NCI-H2227 (cell line): ENCODE results near the gene MOV10.
"Not testable (repeated sequence)": the region's sequence is repeated elsewhere in the genome, so short reads cannot be mapped to it uniquely, and the experiment has no call there.

ENCODE experiments used
- DNase-seq: peaks from one replicate; lab custom pipeline; 2025; ENCODE audit not compliant: unreplicated experiment; lab: John Stamatoyannopoulos, UW

MOV10 gene

DNA sequence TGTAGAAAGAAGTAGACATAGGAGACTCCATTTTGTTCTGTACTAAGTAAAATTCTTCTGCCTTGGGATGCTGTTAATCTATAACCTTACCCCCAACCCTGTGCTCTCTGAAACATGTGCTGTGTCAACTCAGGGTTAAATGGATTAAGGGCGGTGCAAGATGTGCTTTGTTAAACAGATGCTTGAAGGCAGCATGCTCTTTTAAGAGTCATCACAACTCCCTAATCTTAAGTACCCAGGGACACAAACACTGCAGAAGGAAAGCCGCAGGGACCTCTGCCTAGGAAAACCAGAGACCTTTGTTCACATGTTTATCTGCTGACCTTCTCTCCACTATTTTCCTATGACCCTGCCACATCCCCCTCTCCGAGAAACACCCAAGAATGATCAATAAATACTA lies 54.6 kb downstream of the MOV10 start:
- DNase-seq: not testable (repeated sequence)

DNA sequence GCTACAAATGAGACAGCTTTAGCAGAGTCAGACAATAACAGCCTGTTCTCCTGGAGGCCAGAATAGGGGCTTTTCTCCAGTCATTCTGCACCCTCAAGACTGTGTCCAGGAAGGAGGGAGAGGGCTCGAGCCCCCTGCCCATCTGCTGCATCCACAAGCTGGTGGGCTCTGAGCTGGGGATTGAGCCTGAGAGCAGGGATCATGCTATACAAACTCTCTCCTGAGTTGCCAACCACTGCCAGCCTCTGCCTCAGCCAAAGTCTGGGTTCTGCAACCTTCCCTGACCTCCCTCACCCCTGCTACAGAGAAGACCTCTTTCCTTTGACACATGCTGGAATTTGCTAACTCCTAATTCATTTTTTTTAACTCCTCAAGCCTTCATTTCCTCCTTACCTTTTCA lies 55.5 kb downstream of the MOV10 start:
- DNase-seq: no peak

DNA sequence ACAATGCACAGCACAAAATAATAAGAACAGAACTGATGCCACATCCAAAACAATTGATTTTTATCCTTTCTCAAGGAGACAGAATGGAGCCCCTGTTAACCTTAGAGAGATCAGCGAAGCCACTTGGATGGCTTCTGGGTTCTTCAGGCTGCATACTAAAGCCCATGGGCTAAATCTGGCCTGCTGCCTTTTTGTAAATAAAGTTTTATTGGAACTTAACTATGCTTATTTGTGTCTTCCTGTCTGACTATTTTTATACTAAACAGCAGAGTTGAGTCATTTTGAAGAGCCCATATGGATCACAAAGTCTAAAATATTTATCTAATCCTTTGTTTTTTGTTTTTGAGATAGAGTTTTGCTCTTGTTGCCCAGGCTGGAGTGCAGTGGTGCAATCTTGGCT lies 57.0 kb downstream of the MOV10 start:
- DNase-seq: no peak

DNA sequence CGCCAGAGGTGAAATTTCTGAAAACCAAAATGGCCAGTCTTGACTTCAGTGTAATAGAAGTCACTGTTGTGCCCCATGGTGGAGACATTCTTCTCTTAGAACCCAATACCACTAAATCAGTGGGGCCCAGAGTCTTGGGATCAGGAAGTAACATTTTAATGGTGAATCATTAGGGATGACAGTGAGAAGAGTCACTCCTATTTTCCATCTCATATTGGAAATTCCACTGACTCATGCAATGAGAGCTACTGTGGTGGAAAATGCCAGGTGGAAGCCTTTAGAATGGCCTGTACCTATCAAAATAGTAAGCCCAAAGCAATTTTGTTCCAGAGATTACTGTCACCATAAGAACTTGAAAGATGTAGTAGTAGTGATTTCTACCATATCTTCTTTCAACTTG lies 61.3 kb downstream of the MOV10 start:
- no peak for DNase-seq

DNA sequence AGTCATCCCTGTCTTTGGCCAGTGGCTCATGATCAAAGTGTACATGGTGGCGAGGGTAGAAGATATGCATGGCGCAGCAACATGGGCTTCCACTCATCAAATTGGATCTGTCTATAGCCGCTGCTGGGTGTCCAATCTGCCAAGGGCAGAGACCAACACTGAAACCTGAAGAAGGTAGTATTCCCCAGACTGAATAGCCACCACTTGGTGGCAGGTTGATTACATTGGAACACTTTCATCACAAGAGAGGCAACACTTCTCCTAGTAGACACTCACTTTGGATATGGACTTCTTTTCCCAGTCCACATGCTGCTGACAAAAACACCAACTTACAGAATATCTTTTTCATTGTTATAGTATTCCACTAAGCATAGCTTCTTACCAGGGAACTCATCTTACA lies 63.1 kb downstream of the MOV10 start:
- no peak for DNase-seq

DNA sequence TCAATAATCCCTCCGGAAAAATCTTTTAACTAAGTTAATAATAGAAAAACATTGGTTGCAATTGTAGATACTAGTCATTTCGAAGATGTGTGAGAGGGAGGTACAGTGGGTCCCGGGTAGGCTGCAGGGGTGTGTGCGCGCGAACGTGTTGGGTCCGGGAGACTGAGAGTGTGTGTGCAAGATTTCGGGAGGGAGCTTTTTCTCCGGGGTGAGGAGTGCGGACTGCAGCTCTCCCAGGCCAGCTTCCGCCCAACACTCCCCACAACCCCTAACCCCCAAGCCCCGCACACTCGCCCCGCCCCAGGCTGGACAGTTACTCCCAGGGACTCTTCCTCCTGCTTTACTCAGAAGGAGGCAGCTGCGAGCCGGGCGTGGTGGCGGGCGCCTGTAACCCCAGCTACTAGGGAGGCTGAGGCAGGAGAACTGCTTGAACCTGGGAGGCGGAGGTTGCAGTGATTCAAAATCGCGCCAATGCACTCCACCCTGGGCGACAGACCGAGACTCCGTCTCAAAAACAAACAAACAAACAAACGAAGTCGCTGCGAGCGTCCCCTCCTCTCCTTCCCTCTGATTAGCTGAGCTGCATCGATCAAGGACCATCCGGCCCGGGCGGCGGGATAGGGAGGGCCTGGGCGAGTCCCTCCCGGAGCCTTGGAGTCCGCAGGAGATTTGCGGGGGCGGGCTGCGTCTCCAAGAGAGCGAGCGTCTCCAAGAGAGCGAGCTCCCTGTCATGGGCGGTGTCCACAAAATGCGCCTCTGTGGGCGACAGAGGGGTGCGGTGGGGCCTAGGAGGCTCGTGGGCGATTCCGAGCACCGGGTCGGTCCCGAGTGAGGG lies 68.9 kb downstream of the MOV10 start:
- DNase-seq: no peak

DNA sequence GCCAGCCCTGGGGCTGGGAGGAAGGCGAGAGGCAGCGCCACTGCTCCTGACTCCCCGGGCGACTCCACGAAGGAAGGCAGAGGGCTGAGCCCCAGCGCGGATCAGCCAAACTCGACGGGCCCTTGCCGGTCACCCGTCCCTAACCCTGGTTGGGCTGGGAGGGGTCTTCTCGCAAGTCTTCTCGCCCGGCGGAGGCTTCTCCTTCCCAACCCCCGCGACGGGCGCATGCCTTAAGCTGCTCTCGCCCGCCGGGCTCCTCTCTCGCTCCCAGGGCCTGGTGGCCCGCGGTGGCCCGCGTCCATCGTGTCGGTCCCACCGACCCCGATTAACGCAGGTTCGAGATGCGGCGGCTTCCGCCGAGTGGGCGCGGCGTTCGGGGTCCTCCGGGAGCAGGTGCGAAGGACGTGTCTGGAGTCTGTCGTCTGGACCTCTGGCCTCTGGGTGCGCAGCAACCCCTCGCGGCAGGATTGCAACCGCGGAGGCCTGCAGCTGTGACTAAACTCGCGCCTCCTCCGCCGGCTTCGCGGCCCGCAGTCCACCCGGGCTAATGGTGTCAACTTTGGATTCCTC lies 69.6 kb downstream of the MOV10 start:
- DNase-seq: peak; percentile 27

DNA sequence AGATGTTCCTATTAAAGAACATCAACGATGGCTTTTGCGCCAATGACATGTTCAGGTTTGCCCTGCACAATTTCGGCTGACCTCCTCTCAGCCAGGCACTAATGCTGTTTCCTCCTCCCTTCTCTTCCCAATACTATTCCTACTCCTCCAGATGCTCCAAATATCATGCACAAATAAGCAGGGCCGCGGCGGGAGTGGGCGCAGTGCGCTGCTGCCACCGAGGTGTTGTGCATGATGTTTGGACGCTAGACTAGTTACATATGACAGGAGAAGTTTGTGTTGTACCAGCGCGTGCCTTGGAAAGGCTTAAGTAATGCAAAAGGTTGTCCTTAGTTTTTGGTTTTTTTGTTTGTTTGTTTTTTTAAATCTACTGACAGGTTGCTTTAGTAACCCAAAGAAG lies 73.9 kb downstream of the MOV10 start:
- no peak for DNase-seq
